B cell (primary cell): ENCODE data around the gene KRTAP10-12. TPM values are rescaled to one million over a fixed set of nuclear protein-coding genes. Genes with fewer than 3 reads are reported as not detected.

Experiments used
- ATAC-seq: fragments of 200-7000 bp; cut with Tn5 transposase; one replicate; pipeline ENCODE4 v1.10.0; 2021; ENCODE audit warnings: low read depth, mild to moderate bottlenecking, moderate number of reproducible peaks, moderate library complexity
- CTCF ChIA-PET: fragments of 350-600 bp; sonication (Branson Sonifier 250); formaldehyde crosslinking; loops from one replicate; lab custom pipeline; 2021; ENCODE audit warnings: antibody characterized with exemption, inconsistent platforms; lab: Charles Lee
- POLR2A ChIA-PET: fragments of 350-600 bp; sonication (Branson Sonifier 250); formaldehyde crosslinking; loops from one replicate; lab custom pipeline; 2021; ENCODE audit warnings: antibody characterized with exemption; lab: Charles Lee
- DNase-seq: peaks from one replicate; pipeline ENCODE4 v3.0.0; 2013
- H2AFZ ChIP-seq: 2 replicates; pipeline ENCODE4 v1.6.1; 2012; ENCODE audit warnings: mild to moderate bottlenecking, low read depth, low read length; ENCODE audit not compliant: insufficient read depth, poor library complexity, severe bottlenecking
- H3K27ac ChIP-seq, 2 donors: 1 replicate in 1 of 2; 2 replicates in 1 of 2; pipeline ENCODE4 v1.5.1; 2012 to 2013; ENCODE audit warnings: low read length in 2 of 2, mild to moderate bottlenecking in 2 of 2, moderate library complexity in 1 of 2
- H3K27me3 ChIP-seq, 4 experiments: fragments of 200-600 bp in 1 of 4; sonication (generic) in 1 of 4; replicated peaks in 1 of 4; 1 replicate in 2 of 4; 2 replicates in 2 of 4; pipeline versions ENCODE4 v1.6.1 to v1.7.0; 2013 to 2016; ENCODE audit warnings: low read length in 3 of 4, mild to moderate bottlenecking in 2 of 4, mixed read lengths in 1 of 4, moderate library complexity in 1 of 4; ENCODE audit not compliant: insufficient read depth in 4 of 4, control insufficient read depth in 3 of 4; ENCODE audit errors: control extremely low read depth in 1 of 4
- H3K36me3 ChIP-seq, 2 experiments: replicated peaks in 1 of 2; 1 replicate in 1 of 2; 2 replicates in 1 of 2; pipeline versions ENCODE4 v1.6.1 to v1.7.1; 2013; ENCODE audit warnings: low read length in 1 of 2; ENCODE audit not compliant: insufficient read depth in 2 of 2, control insufficient read depth in 1 of 2; ENCODE audit errors: control extremely low read depth in 1 of 2, extremely low read depth in 1 of 2
- H3K4me1 ChIP-seq, 2 donors: fragments of 200-600 bp in 1 of 2; sonication (generic) in 1 of 2; 1 replicate in 1 of 2; 2 replicates in 1 of 2; pipeline versions ENCODE4 v1.5.1 to v1.6.1; 2013 to 2017; ENCODE audit warnings: low read length in 2 of 2; ENCODE audit not compliant: control insufficient read depth in 2 of 2, insufficient read depth in 2 of 2
- H3K4me2 ChIP-seq: replicated peaks from 2 replicates; pipeline ENCODE3; 2012; ENCODE audit warnings: mild to moderate bottlenecking, low read depth, low read length; ENCODE audit not compliant: poor library complexity, severe bottlenecking
- H3K4me3 ChIP-seq, 5 experiments: fragments of 200-600 bp in 1 of 5; sonication (generic) in 1 of 5; 1 replicate in 3 of 5; 2 replicates in 2 of 5; pipeline versions ENCODE4 v1.5.1 to v1.7.0; 2011 to 2016; ENCODE audit warnings: low read length in 4 of 5, mild to moderate bottlenecking in 4 of 5, low read depth in 2 of 5, control low read depth in 1 of 5, moderate library complexity in 1 of 5; ENCODE audit not compliant: insufficient read depth in 1 of 5; ENCODE audit errors: control extremely low read depth in 1 of 5, extremely low read depth in 1 of 5
- H3K79me2 ChIP-seq: fragments of 200-600 bp; sonication (generic); one replicate; pipeline ENCODE4 v1.6.0; 2016; ENCODE audit warnings: low read length; ENCODE audit not compliant: control insufficient read depth, insufficient read depth
- H3K9ac ChIP-seq: fragments of 200-600 bp; sonication (generic); 2 replicates; pipeline ENCODE4 v1.6.1; 2017; ENCODE audit warnings: mild to moderate bottlenecking, low read length, moderate library complexity
- H3K9me3 ChIP-seq, 3 donors: one replicate each; pipeline versions ENCODE4 v1.6.1 to v1.7.1; 2013; ENCODE audit warnings: low read length in 2 of 3; ENCODE audit not compliant: control insufficient read depth in 2 of 3, insufficient read depth in 1 of 3; ENCODE audit errors: control extremely low read depth in 1 of 3
- H4K20me1 ChIP-seq: 2 replicates; pipeline ENCODE4 v1.6.0; 2012; ENCODE audit warnings: mild to moderate bottlenecking, low read length; ENCODE audit not compliant: insufficient read depth, control insufficient read depth, poor library complexity, severe bottlenecking
- H3K27ac Mint-ChIP-seq: one replicate; pipeline ENCODE4 v1.8.0; 2021; ENCODE audit warnings: mixed read lengths
- H3K27me3 Mint-ChIP-seq: one replicate; pipeline ENCODE4 v1.8.0; 2021; ENCODE audit warnings: mixed read lengths
- H3K4me1 Mint-ChIP-seq: one replicate; pipeline ENCODE4 v1.8.0; 2021; ENCODE audit warnings: mixed read lengths
- H3K4me3 Mint-ChIP-seq: one replicate; pipeline ENCODE4 v1.8.0; 2021; ENCODE audit warnings: mixed read lengths
- H3K9me3 Mint-ChIP-seq: one replicate; pipeline ENCODE4 v1.8.0; 2022; ENCODE audit warnings: mixed read lengths; ENCODE audit not compliant: insufficient read depth
- EZH2 ChIP-seq: IDR thresholded peaks from 2 replicates; pipeline ENCODE4 v1.6.1; 2012; ENCODE audit warnings: borderline replicate concordance, low read depth, mild to moderate bottlenecking, moderate library complexity, low read length; ENCODE audit not compliant: insufficient read depth, poor library complexity, severe bottlenecking
- WGBS: methylation state at CpG from one replicate; pipeline ENCODE4 v1.1.5; 2013; ENCODE audit warnings: missing lambda C conversion rate; ENCODE audit not compliant: insufficient coverage; 5-methylcytosine and 5-hydroxymethylcytosine counted together
- intact Hi-C: fragments of 100-400 bp; cut with micrococcal nuclease; formaldehyde crosslinking; loops from one replicate; pipeline ENCODE4 v1.10.0; 2022
- polyA plus RNA-seq: library from polyadenylated mRNA; depleted of rRNA; stranded (reverse); fragments of >200 nt; gene quantifications from 2 replicates; pipeline ENCODE4 v1.2.3, GENCODE V29; 2012
- total RNA-seq, 2 donors: library from RNA; stranded (reverse); fragments of 120-200 nt in 1 of 2; gene quantifications; 1 replicate in 1 of 2; 2 replicates in 1 of 2; pipeline versions ENCODE4 v1.2.3 to v1.2.4, GENCODE V29; 2013 to 2022
- TF ChIP-seq, protein P1 (sequence below): fragments of 200-600 bp; IDR thresholded peaks from one replicate; pipeline ENCODE4 v1.8.0; 2022; ENCODE audit warnings: antibody characterized with exemption, mild to moderate bottlenecking

KRTAP10-12 gene
- total and polyA plus RNA-seq, 2 donors (not counting 1 experiment from before 2014, with no cell fraction given): not detected

DNA sequence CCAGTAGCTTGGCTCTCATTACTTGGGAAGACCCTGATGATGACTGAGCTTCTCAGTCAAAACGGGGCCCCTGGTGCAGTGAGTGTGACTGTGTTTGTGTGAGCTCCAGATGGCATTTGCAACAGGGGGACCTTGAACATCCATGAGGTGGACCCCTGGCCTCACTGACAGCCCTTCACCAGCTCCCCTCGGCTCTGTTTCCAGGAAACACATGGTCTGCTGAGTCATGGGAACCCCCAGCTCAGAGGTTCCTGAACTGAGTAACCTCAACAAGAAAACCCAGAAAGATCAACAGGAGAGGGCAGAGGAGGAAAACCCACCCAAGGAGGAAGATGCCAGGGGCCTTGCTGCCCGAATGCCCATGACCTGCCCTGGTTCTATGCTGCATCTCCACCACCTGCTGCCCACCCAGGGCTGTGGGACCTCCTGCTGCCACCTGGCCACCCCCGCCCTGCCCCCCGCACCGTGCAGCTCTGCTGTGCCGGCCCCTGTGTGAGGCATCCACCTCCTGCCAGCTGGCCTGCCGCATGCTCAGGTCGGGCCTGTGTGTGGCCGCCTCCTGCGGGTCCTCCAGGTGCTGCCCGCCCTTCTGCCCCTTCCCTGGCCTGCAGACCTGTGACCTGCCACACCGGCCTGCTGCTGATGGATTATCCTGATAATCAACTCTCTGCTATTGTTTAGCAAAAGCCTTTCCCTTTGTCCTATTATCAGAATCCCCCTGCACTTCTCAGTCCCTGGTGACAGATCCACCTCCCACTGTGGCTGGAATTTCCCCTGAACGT is 10.8 kb upstream of the KRTAP10-12 start:
- no peaks in the 10 kb centered on the region for H4K20me1 ChIP-seq
- no peak overlapping the region for H3K9ac ChIP-seq
- POLR2A ChIA-PET: no interaction called here
- ATAC-seq: no peak
- H3K9me3 ChIP-seq: peaks cover 0 to 4% (median 0%) of the 10 kb centered on the region in 3 donors
- H3K9me3 Mint-ChIP-seq: no peaks in the 10 kb centered on the region
- no peak for DNase-seq
- no peaks in the 10 kb centered on the region for H3K4me1 Mint-ChIP-seq
- no peak overlapping the region for H3K4me3 ChIP-seq
- intact Hi-C loops: no loop called here
- no peak for TF ChIP-seq EZH2
- TF ChIP-seq, protein P1, sequence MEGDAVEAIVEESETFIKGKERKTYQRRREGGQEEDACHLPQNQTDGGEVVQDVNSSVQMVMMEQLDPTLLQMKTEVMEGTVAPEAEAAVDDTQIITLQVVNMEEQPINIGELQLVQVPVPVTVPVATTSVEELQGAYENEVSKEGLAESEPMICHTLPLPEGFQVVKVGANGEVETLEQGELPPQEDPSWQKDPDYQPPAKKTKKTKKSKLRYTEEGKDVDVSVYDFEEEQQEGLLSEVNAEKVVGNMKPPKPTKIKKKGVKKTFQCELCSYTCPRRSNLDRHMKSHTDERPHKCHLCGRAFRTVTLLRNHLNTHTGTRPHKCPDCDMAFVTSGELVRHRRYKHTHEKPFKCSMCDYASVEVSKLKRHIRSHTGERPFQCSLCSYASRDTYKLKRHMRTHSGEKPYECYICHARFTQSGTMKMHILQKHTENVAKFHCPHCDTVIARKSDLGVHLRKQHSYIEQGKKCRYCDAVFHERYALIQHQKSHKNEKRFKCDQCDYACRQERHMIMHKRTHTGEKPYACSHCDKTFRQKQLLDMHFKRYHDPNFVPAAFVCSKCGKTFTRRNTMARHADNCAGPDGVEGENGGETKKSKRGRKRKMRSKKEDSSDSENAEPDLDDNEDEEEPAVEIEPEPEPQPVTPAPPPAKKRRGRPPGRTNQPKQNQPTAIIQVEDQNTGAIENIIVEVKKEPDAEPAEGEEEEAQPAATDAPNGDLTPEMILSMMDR: no peak
- H2AFZ ChIP-seq: no peak overlapping the region
- no peaks in the 10 kb centered on the region for H3K36me3 ChIP-seq
- H3K27me3 ChIP-seq: peaks cover 0 to 17% (median 0%) of the 10 kb centered on the region in 4 experiments
- H3K27ac ChIP-seq: no peak overlapping the region
- H3K79me2 ChIP-seq: no peaks in the 10 kb centered on the region
- CTCF ChIA-PET: no interaction called here
- H3K4me3 Mint-ChIP-seq: no peak overlapping the region
- 40% methylated on average over 13 of the region's 14 CpGs for WGBS
- peaks cover 51% of the 10 kb centered on the region for H3K27me3 Mint-ChIP-seq
- no peak overlapping the region for H3K27ac Mint-ChIP-seq
- no peak overlapping the region for H3K4me2 ChIP-seq
- H3K4me1 ChIP-seq: no peaks in the 10 kb centered on the region

DNA sequence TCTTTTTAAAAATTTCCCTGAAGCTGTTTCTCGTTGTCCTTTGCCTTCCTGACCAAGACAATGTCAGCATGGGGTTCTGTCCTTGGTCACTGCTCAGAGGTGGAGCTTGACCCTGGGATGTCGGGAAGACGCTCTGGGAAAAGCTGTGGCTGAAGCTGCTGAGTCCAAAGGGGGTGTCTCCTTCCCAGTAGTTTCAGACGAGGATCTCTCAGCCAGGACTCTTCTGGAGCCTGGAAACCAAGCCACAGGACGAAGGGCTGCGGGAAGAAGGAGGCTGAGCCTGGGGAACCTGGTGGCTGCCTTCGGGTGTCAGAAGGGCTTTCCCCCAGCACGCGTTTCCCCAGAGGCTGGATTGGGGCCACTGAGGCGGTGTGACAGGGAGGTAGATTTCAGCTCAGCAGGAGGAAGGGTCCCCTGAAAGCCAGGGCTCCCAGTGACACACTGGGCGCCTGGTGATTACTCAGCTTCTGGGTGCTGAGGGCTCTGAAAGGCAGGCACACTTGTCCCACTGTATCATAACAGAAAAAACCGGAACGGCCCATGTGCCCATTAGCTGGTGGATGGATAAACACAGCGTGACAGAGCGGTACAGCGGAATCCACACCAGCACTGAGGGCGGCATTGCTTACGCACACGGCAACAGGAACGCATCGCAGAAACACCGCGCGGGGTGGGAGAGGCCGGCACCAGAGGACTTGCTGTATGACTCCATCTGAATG is 10.0 kb upstream of the KRTAP10-12 start:
- intact Hi-C loops: no loop called here
- CTCF ChIA-PET: no interaction called here
- DNase-seq (no peak), ATAC-seq (no peak)
- H3K4me2 ChIP-seq: no peak overlapping the region
- no peak overlapping the region for H3K4me3 ChIP-seq
- TF ChIP-seq, protein P1: no peak
- no peak for TF ChIP-seq EZH2
- POLR2A ChIA-PET: no interaction called here
- H3K4me3 Mint-ChIP-seq: no peak overlapping the region
- no peaks in the 10 kb centered on the region for H4K20me1 ChIP-seq
- H3K4me1 ChIP-seq: no peaks in the 10 kb centered on the region
- no peak overlapping the region for H2AFZ ChIP-seq
- H3K9me3 Mint-ChIP-seq: no peaks in the 10 kb centered on the region
- no peaks in the 10 kb centered on the region for H3K79me2 ChIP-seq
- WGBS: 90% methylated on average over 25 of the region's 25 CpGs
- no peak overlapping the region for H3K9ac ChIP-seq
- H3K4me1 Mint-ChIP-seq: no peaks in the 10 kb centered on the region
- no peak overlapping the region for H3K27ac Mint-ChIP-seq
- peaks cover 0 to 17% (median 0%) of the 10 kb centered on the region in 4 experiments for H3K27me3 ChIP-seq
- H3K9me3 ChIP-seq: peaks cover 0 to 4% (median 0%) of the 10 kb centered on the region in 3 donors
- no peak overlapping the region for H3K27ac ChIP-seq
- H3K27me3 Mint-ChIP-seq: peaks cover 49% of the 10 kb centered on the region
- no peaks in the 10 kb centered on the region for H3K36me3 ChIP-seq
